ENCODE results near the gene POLR3K. TPM values are rescaled to one million over a fixed set of nuclear protein-coding genes. Genes with fewer than 3 reads are reported as not detected.
A peak's percentile ranks its signal among the peaks of the same experiment; 100 is the strongest.

Gene POLR3K
- polyA plus RNA-seq, 1 of the 3 experiments (the other 2 are of a cell fraction): 54.5 TPM

GRCh38 chr16:78444-79150 lies 25.2 kb upstream of the POLR3K start:
- H3K4me2 ChIP-seq: peak overlapping the region; percentile 99
- 0 out of 2 replicates have a peak, but pooled peaks cover under 1% of the 10 kb centered on the region for H4K20me1 ChIP-seq (ENCODE audit: insufficient read depth)
- H3F3A ChIP-seq (replicated peaks; ENCODE audit: insufficient read depth): peaks cover 7% of the 10 kb centered on the region
- DNase-seq: no peak
- TF ChIP-seq REST (IDR thresholded peaks at IDR 0.05; ENCODE audit: low read depth, low read length) (no peak), YY1 (IDR thresholded peaks at IDR 0.05; ENCODE audit: low read depth) (no peak), RCOR1 (IDR thresholded peaks at IDR 0.05; ENCODE audit: low read length) (no peak), IRF3 (IDR thresholded peaks at IDR 0.05; ENCODE audit: low read depth, low read length) (no peak), FOXJ3 (CRISPR knock-in tag; IDR thresholded peaks at IDR 0.05) (no peak), CHD2 (IDR thresholded peaks at IDR 0.05; ENCODE audit: low read length, partially characterized antibody) (no peak), FOSL2 (IDR thresholded peaks at IDR 0.05; ENCODE audit: borderline replicate concordance, low read depth) (no peak), CTCF (IDR thresholded peaks at IDR 0.05) (no peak), USF1 (IDR thresholded peaks at IDR 0.05; ENCODE audit: borderline replicate concordance, low read depth) (no peak), MAX (IDR thresholded peaks at IDR 0.05; ENCODE audit: low read depth) (no peak), GATA2 (CRISPR knock-in tag; IDR thresholded peaks at IDR 0.05) (no peak), RFX5 (IDR thresholded peaks at IDR 0.05; ENCODE audit: low read length) (no peak), NFIC (IDR thresholded peaks at IDR 0.05; ENCODE audit: borderline replicate concordance) (no peak), NRF1 (IDR thresholded peaks at IDR 0.05; ENCODE audit: low read depth, low read length) (no peak), SMC3 (IDR thresholded peaks at IDR 0.05; ENCODE audit: low read depth, low read length) (no peak), SIN3A (IDR thresholded peaks at IDR 0.05; ENCODE audit: borderline replicate concordance, low read depth, low read length) (no peak), FOXM1 (IDR thresholded peaks at IDR 0.05; ENCODE audit: low read depth) (no peak), ZBTB33 (IDR thresholded peaks at IDR 0.05; ENCODE audit: borderline replicate concordance, low read depth) (no peak)
- POLR2A ChIA-PET: interaction anchor here (1.0 to 1.6 kb wide), 3 partner anchors 13 to 18 kb away, joined by 3 to 5 read pairs (median 3); no protein-coding TSS in a partner anchor
- WGBS (ENCODE audit: low lambda C conversion rate): 3% methylated on average over 21 of the region's 36 CpGs
- no peaks in the 10 kb centered on the region for H3K9me3 ChIP-seq
- no peak overlapping the region for H2AFZ ChIP-seq (ENCODE audit: low read depth)
- no peaks in the 10 kb centered on the region for H3K9me2 ChIP-seq
- H3K36me3 ChIP-seq (replicated peaks in 1 of 2; ENCODE audit: control insufficient read depth in 1 of 2, insufficient read depth in 2 of 2, low read length in 1 of 2): peaks cover 11 to 16% of the 10 kb centered on the region in 2 experiments
- H3K9ac ChIP-seq: peak overlapping the region; percentile 77
- H3K27me3 ChIP-seq (ENCODE audit: insufficient read depth): no peaks in the 10 kb centered on the region
- H3K4me3 ChIP-seq (ENCODE audit: low read depth in 2 of 2, low read length in 1 of 2): peak overlapping the region; percentile 76 to 92
- CTCF ChIA-PET: interaction anchor here (1.0 to 3.7 kb wide), 9 partner anchors 13 to 283 kb away, joined by 4 to 35 read pairs (median 7); no protein-coding TSS in a partner anchor
- H3K27ac ChIP-seq (ENCODE audit: low read depth in 2 of 2, low read length in 1 of 2): peak overlapping the region; percentile 45 to 79; a peak in 3 of 4 replicates
- peaks cover 22% of the 10 kb centered on the region for H3K79me2 ChIP-seq (ENCODE audit: insufficient read depth)
- peaks cover 20 to 45% of the 10 kb centered on the region in 2 experiments for H3K4me1 ChIP-seq (ENCODE audit: control insufficient read depth in 1 of 2, insufficient read depth in 2 of 2, low read depth in 1 of 2, low read length in 1 of 2)
